Epithelial cell of proximal tubule (primary cell): Measurements from ENCODE around the gene DYNC2LI1. TPM values are rescaled to one million over a fixed set of nuclear protein-coding genes. Genes with fewer than 3 reads are reported as not detected.

Source experiments
- DNase-seq: peaks from one replicate; pipeline ENCODE4 v3.0.0-alpha.2; 2011; ENCODE audit warnings: low read depth
- H3K4me3 ChIP-seq: 2 replicates; pipeline ENCODE4 v1.5.1; 2011; ENCODE audit warnings: low read depth, mild to moderate bottlenecking, low read length
- CTCF ChIP-seq: conservative IDR thresholded peaks from 2 replicates; pipeline ENCODE4 v1.5.1; 2012; ENCODE audit warnings: low read depth, mild to moderate bottlenecking, low read length
- total RNA-seq: library from RNA; depleted of rRNA; stranded (reverse); fragments of >200 nt; gene quantifications from 2 replicates; pipeline ENCODE4 v1.2.3, GENCODE V29; 2015

Gene DYNC2LI1
- total RNA-seq, 1 donor from 2014 or later = 37.0 TPM

- no peak for TF ChIP-seq CTCF
- no peak overlapping the region for H3K4me3 ChIP-seq
- no peak for DNase-seq
Measured at GRCh38 chr2:43810888-43811287, 37.0 kb downstream of the DYNC2LI1 start.

GRCh38 chr2:43812006-43812405 is 38.2 kb downstream of the DYNC2LI1 start:
- TF ChIP-seq CTCF = no peak
- H3K4me3 ChIP-seq = no peak overlapping the region
- DNase-seq = no peak

GRCh38 chr2:43812947-43813346 is 39.1 kb downstream of the DYNC2LI1 start:
- H3K4me3 ChIP-seq = no peak overlapping the region
- TF ChIP-seq CTCF = no peak
- DNase-seq = no peak

GRCh38 chr2:43814711-43815110 is 40.9 kb downstream of the DYNC2LI1 start:
- DNase-seq = no peak
- no peak overlapping the region for H3K4me3 ChIP-seq
- no peak for TF ChIP-seq CTCF

GRCh38 chr2:43818761-43819160 is 44.9 kb downstream of the DYNC2LI1 start:
- DNase-seq = no peak
- TF ChIP-seq CTCF = no peak

GRCh38 chr2:43819491-43820163 is 45.8 kb downstream of the DYNC2LI1 start:
- no peak for DNase-seq
- no peak for TF ChIP-seq CTCF

More at GRCh38 chr2:43818761-43819160, 44.9 kb downstream of the DYNC2LI1 start:
- no peak overlapping the region for H3K4me3 ChIP-seq

GRCh38 chr2:43822839-43823238 is 49.0 kb downstream of the DYNC2LI1 start:
- H3K4me3 ChIP-seq = no peak overlapping the region
- no peak for DNase-seq
- no peak for TF ChIP-seq CTCF

More at GRCh38 chr2:43819491-43820163, 45.8 kb downstream of the DYNC2LI1 start:
- no peak overlapping the region for H3K4me3 ChIP-seq
